T-helper 2 cell treated with Interferon-gamma antibody and Interleukin-4, amounts not matched to agents 5 μg/mL and 100 μg/mL, for 36 hours (primary cell): ENCODE results near the gene OR2T2.
"Not testable (repeated sequence)": the region's sequence is repeated elsewhere in the genome, so short reads cannot be mapped to it uniquely, and the experiment has no call there.

Experiments
- DNase-seq: peaks from one replicate; pipeline ENCODE4 v3.0.0; 2021; ENCODE audit warnings: low spot score
- H3K27ac Mint-ChIP-seq: one replicate; pipeline ENCODE4 v1.8.0; 2021; ENCODE audit warnings: mild to moderate bottlenecking, mixed read lengths
- H3K27me3 Mint-ChIP-seq: one replicate; pipeline ENCODE4 v1.8.0; 2021; ENCODE audit warnings: low read depth, mixed read lengths
- H3K36me3 Mint-ChIP-seq: one replicate; pipeline ENCODE4 v1.8.0; 2021; ENCODE audit warnings: low read depth, mixed read lengths
- H3K4me1 Mint-ChIP-seq: one replicate; pipeline ENCODE4 v1.8.0; 2021; ENCODE audit warnings: low read depth, mixed read lengths
- H3K4me3 Mint-ChIP-seq: one replicate; pipeline ENCODE4 v1.8.0; 2022; ENCODE audit warnings: mild to moderate bottlenecking, moderate library complexity, mixed read lengths
- H3K9me3 Mint-ChIP-seq: one replicate; pipeline ENCODE4 v1.8.0; 2021; ENCODE audit warnings: mixed read lengths

The OR2T2 gene

GRCh38 chr1:248475660-248476059 lies 30.2 kb downstream of the OR2T2 start:
- H3K27me3 Mint-ChIP-seq, result peaks cover 26% of the 10 kb centered on the region
- not testable (repeated sequence) for H3K27ac Mint-ChIP-seq, H3K4me1 Mint-ChIP-seq, H3K36me3 Mint-ChIP-seq, H3K9me3 Mint-ChIP-seq, H3K4me3 Mint-ChIP-seq, DNase-seq

GRCh38 chr1:248481686-248482579 lies 36.5 kb downstream of the OR2T2 start:
- not testable (repeated sequence) for H3K9me3 Mint-ChIP-seq, H3K27me3 Mint-ChIP-seq, H3K36me3 Mint-ChIP-seq, H3K4me1 Mint-ChIP-seq
- Mint-ChIP-seq H3K4me3 (peak overlapping the region; percentile 87), H3K27ac (peak overlapping the region; percentile 95)
- peak; percentile 19 for DNase-seq

DNA sequence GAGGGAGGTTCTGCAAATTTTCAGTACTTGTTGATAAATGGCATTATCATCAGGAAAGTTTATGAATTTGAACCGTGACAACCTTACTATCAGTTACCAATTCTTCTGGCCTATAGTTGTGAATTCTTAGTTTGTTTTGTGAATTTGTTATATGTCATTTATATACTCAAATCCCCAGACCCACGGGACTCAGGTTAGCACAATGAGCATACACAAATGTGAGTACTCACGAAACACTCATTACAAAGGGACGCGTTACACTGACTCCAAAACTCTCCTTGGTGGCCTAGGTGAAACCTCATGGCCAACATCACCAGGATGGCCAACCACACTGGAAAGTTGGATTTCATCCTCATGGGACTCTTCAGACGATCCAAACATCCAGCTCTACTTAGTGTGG lies 42.9 kb downstream of the OR2T2 start, which contains the start of gene OR2T5:
Gene OR2T5, plus strand, starts transcription at position 301 of the 400 bp plus-strand sequence. Its CDS starts 0 bp downstream, at position 301.
- H3K4me1 Mint-ChIP-seq, H3K27ac Mint-ChIP-seq, H3K9me3 Mint-ChIP-seq, H3K27me3 Mint-ChIP-seq, H3K36me3 Mint-ChIP-seq, DNase-seq, H3K4me3 Mint-ChIP-seq: not testable (repeated sequence)

GRCh38 chr1:248496661-248497060 lies 51.2 kb downstream of the OR2T2 start:
- H3K4me3 Mint-ChIP-seq, H3K9me3 Mint-ChIP-seq, H3K27ac Mint-ChIP-seq, DNase-seq, H3K4me1 Mint-ChIP-seq, H3K36me3 Mint-ChIP-seq, H3K27me3 Mint-ChIP-seq: not testable (repeated sequence)

DNA sequence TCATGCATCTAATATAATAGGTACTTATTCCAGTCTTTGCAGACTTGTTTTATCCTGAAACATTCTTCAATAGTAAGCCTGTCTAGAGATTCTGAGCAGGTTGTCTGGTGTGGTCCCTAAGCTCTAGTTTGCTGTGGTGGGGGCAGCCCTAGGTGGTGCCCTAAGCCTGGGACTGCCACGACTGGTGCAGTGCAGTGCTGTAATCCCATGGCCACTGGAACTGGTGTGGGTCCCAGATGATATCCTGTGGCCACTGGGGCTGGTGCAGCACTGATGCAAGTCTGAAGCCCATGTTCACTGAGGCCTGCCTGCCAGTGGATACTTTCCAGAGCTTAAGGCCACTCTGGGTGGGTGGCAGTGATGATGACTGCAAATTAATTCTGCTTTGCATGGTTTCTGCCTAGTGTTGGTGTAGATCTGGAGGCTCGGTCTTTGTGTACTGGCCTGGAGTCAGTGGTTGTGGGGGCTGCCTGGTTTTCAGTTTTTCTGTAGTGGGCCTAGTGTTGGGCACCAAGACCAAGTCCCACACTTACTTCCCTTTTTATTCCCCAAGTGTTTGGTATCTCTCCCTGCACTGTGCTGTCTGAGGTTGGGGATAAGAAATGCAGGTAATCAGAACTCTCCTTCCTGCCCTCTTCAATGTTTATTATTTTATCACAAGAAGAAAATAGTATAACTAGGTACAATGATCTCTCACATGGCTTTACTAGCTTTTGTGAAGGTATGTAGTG lies 55.0 kb downstream of the OR2T2 start:
- not testable (repeated sequence) for DNase-seq, H3K4me1 Mint-ChIP-seq, H3K27me3 Mint-ChIP-seq, H3K36me3 Mint-ChIP-seq, H3K4me3 Mint-ChIP-seq, H3K27ac Mint-ChIP-seq, H3K9me3 Mint-ChIP-seq
